Fibroblast of lung (primary cell): ENCODE measurements around the gene IL25. TPM values are rescaled to one million over a fixed set of nuclear protein-coding genes. Genes with fewer than 3 reads are reported as not detected.
"Not testable (repeated sequence)": the region's sequence is repeated elsewhere in the genome, so short reads cannot be mapped to it uniquely, and the experiment has no call there.

Experiments
- DNase-seq, 2 donors: peaks; one replicate each; pipeline versions ENCODE4 v3.0.0 to v3.0.0-alpha.2; 2010; ENCODE audit warnings: low read depth in 2 of 2
- H2AFZ ChIP-seq: 2 replicates; pipeline ENCODE4 v1.5.1; 2012; ENCODE audit warnings: low read length, control low read depth, inconsistent platforms
- H3K27ac ChIP-seq: 2 replicates; pipeline ENCODE4 v1.5.1; 2011; ENCODE audit warnings: low read length, control low read depth; ENCODE audit not compliant: insufficient read depth
- H3K27me3 ChIP-seq: 2 replicates; pipeline ENCODE4 v1.5.1; 2011; ENCODE audit warnings: mild to moderate bottlenecking, low read length; ENCODE audit not compliant: control insufficient read depth, insufficient read depth
- H3K36me3 ChIP-seq: 2 replicates; pipeline ENCODE4 v1.5.1; 2011; ENCODE audit warnings: low read length; ENCODE audit not compliant: control insufficient read depth, insufficient read depth
- H3K4me1 ChIP-seq: 2 replicates; pipeline ENCODE4 v1.5.1; 2011; ENCODE audit warnings: low read length; ENCODE audit not compliant: control insufficient read depth, insufficient read depth; ENCODE audit errors: extremely low read depth
- H3K4me2 ChIP-seq: 2 replicates; pipeline ENCODE4 v1.5.1; 2011; ENCODE audit warnings: low read length, control low read depth; ENCODE audit not compliant: insufficient read depth; ENCODE audit errors: extremely low read depth
- H3K4me3 ChIP-seq, 4 experiments: fragments of 200-600 bp in 1 of 4; sonication (generic) in 1 of 4; replicated peaks in 1 of 4; 2 replicates each; pipeline ENCODE4 v1.5.1; 2011 to 2016; ENCODE audit warnings: low read length in 4 of 4, low read depth in 3 of 4, mild to moderate bottlenecking in 3 of 4, control low read depth in 2 of 4, inconsistent platforms in 1 of 4, mixed read lengths in 1 of 4; ENCODE audit not compliant: insufficient read depth in 1 of 4; ENCODE audit errors: control extremely low read depth in 1 of 4
- H3K79me2 ChIP-seq: 2 replicates; pipeline ENCODE4 v1.5.1; 2012; ENCODE audit warnings: mild to moderate bottlenecking, low read length, inconsistent platforms; ENCODE audit not compliant: control insufficient read depth, insufficient read depth
- H3K9ac ChIP-seq: 2 replicates; pipeline ENCODE4 v1.5.1; 2011; ENCODE audit warnings: mild to moderate bottlenecking, low read length, control low read depth; ENCODE audit not compliant: insufficient read depth
- H3K9me3 ChIP-seq: 2 replicates; pipeline ENCODE4 v1.5.1; 2012; ENCODE audit warnings: low read depth, low read length; ENCODE audit not compliant: control insufficient read depth, insufficient read depth
- H4K20me1 ChIP-seq: 2 replicates; pipeline ENCODE4 v1.5.1; 2011; ENCODE audit warnings: low read length; ENCODE audit not compliant: control insufficient read depth, insufficient read depth; ENCODE audit errors: extremely low read depth
- CTCF ChIP-seq, 2 donors: IDR thresholded peaks in 1 of 2; conservative IDR thresholded peaks in 1 of 2; 1 replicate in 1 of 2; 2 replicates in 1 of 2; pipeline ENCODE4 v1.5.1; 2011 to 2012; ENCODE audit warnings: low read length in 2 of 2, control low read depth in 1 of 2, inconsistent platforms in 1 of 2, low read depth in 1 of 2, mild to moderate bottlenecking in 1 of 2
- EZH2 ChIP-seq: IDR thresholded peaks from 2 replicates; pipeline ENCODE4 v1.5.1; 2012; ENCODE audit warnings: low read length, control low read depth, mild to moderate bottlenecking; ENCODE audit errors: missing control alignments
- polyA plus RNA-seq, 2 donors: library from polyadenylated mRNA; depleted of rRNA in 1 of 2; stranded (reverse) in 1 of 2; unstranded in 1 of 2; fragments of >200 nt; gene quantifications; 2 replicates each; pipeline ENCODE4 v1.2.1, GENCODE V29; 2011 to 2012; ENCODE audit warnings: missing spikeins in 1 of 2
- total RNA-seq: library from RNA; depleted of rRNA; stranded (reverse); fragments of >200 nt; gene quantifications from 2 replicates; pipeline ENCODE4 v1.2.1, GENCODE V29; 2014

Gene IL25
- total and polyA plus RNA-seq, 2 donors (not counting 1 experiment from before 2014, with no cell fraction given) = not detected

DNA sequence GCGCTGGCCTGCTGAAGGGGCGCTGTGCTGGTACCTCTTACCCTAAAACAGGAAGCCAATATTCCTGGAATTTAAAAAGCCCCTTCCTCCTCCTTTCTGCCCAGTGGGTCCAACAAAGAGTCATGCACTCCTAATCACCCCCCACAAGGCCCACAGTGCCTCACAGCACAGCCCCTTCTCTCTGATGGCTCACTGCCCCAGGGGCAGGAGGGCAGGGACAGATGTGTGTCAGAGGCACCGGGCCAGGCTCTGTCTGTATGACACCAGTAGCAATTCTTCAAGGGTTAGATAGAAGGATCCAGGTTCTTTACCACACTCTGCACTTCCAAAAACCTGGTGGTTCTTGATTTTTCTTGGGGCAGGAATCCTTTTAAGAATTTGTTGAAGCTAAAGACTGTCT, 26.5 kb downstream of the IL25 start:
- no peak overlapping the region for H2AFZ ChIP-seq
- H3K9ac ChIP-seq = no peak overlapping the region
- no peak for TF ChIP-seq EZH2
- TF ChIP-seq CTCF (conservative IDR thresholded peaks at IDR 0.05 in 1 of 2, IDR thresholded peaks at IDR 0.05 in 1 of 2; ENCODE audit: low read depth in 1 of 2, low read length in 2 of 2) = no peak
- no peaks in the 10 kb centered on the region for H3K4me1 ChIP-seq
- no peaks in the 10 kb centered on the region for H3K27me3 ChIP-seq
- no peaks in the 10 kb centered on the region for H3K9me3 ChIP-seq
- DNase-seq = no peak
- no peak overlapping the region for H3K4me3 ChIP-seq
- H3K4me2 ChIP-seq = no peak overlapping the region
- H3K27ac ChIP-seq = no peak overlapping the region
- no peaks in the 10 kb centered on the region for H4K20me1 ChIP-seq
- H3K36me3 ChIP-seq = no peaks in the 10 kb centered on the region
- H3K79me2 ChIP-seq = no peaks in the 10 kb centered on the region

DNA sequence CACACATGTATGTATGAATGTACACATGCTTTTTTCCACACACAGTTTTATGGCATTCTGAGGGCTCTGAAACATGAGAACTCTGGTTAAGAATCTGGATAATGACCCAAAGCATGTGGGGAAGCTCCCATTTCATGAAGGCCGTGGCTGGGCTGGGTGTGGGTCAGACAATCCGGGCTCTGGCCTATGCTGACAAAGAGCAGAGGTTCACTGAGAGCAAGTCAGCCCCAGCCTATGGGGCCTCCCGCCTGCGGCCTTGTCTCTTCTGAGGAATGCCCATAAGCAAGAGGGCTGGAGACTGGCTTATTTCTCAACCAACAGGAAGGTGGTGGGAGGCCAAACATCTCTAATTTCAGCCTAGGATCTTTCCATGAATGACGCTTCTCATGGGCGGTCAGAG, 27.0 kb downstream of the IL25 start:
- TF ChIP-seq CTCF (conservative IDR thresholded peaks at IDR 0.05 in 1 of 2, IDR thresholded peaks at IDR 0.05 in 1 of 2; ENCODE audit: low read depth in 1 of 2, low read length in 2 of 2) (no peak), EZH2 (no peak)
- Histone ChIP-seq H3K4me2 (no peak overlapping the region), H3K4me1 (no peaks in the 10 kb centered on the region), H4K20me1 (no peaks in the 10 kb centered on the region), H3K79me2 (no peaks in the 10 kb centered on the region), H3K9ac (no peak overlapping the region), H3K36me3 (no peaks in the 10 kb centered on the region), H2AFZ (no peak overlapping the region), H3K4me3 (no peak overlapping the region), H3K27me3 (no peaks in the 10 kb centered on the region), H3K27ac (no peak overlapping the region), H3K9me3 (no peaks in the 10 kb centered on the region)
- DNase-seq = no peak

GRCh38 chr14:23400496-23401149, 28.0 kb downstream of the IL25 start:
- not testable (repeated sequence) for H4K20me1 ChIP-seq, H3K9ac ChIP-seq, H3K27ac ChIP-seq, H3K4me2 ChIP-seq, H3K36me3 ChIP-seq, H3K27me3 ChIP-seq, H3K79me2 ChIP-seq, H3K4me1 ChIP-seq, DNase-seq, H3K4me3 ChIP-seq, H3K9me3 ChIP-seq, H2AFZ ChIP-seq
